Trophoblast cell (in vitro differentiated cells and primary cell): ENCODE measurements around the gene DGCR2.

Experiments used
- DNase-seq, 2 donors: peaks; one replicate each; pipeline ENCODE4 v3.0.0-alpha.2; 2016
- H2AFZ ChIP-seq: 2 replicates; pipeline ENCODE4 v1.6.1; 2013; ENCODE audit warnings: low read length, moderate library complexity, mild to moderate bottlenecking; ENCODE audit not compliant: insufficient read depth, poor library complexity
- H2AK5ac ChIP-seq: 2 replicates; pipeline ENCODE4 v1.6.1; 2013; ENCODE audit warnings: mild to moderate bottlenecking, low read length
- H2BK120ac ChIP-seq: 2 replicates; pipeline ENCODE4 v1.6.1; 2013; ENCODE audit warnings: low read length, mild to moderate bottlenecking, moderate library complexity; ENCODE audit not compliant: insufficient read depth, poor library complexity
- H2BK12ac ChIP-seq: 2 replicates; pipeline ENCODE4 v1.6.1; 2013; ENCODE audit warnings: mild to moderate bottlenecking, low read length, moderate library complexity
- H2BK5ac ChIP-seq: 2 replicates; pipeline ENCODE4 v1.6.1; 2013; ENCODE audit warnings: low read length, low read depth, moderate library complexity, mild to moderate bottlenecking; ENCODE audit not compliant: poor library complexity
- H3K14ac ChIP-seq: 2 replicates; pipeline ENCODE4 v1.6.1; 2013; ENCODE audit warnings: mild to moderate bottlenecking, low read length
- H3K18ac ChIP-seq: 2 replicates; pipeline ENCODE4 v1.6.1; 2013; ENCODE audit warnings: mild to moderate bottlenecking, low read length
- H3K23ac ChIP-seq: 2 replicates; pipeline ENCODE4 v1.6.1; 2013; ENCODE audit warnings: low read length
- H3K27ac ChIP-seq: 2 replicates; pipeline ENCODE4 v1.5.1; 2013; ENCODE audit warnings: low read depth, mild to moderate bottlenecking, inconsistent platforms, low read length, moderate library complexity
- H3K27me3 ChIP-seq: 2 replicates; pipeline ENCODE4 v1.6.1; 2013; ENCODE audit warnings: inconsistent platforms, mild to moderate bottlenecking, low read length, moderate library complexity; ENCODE audit not compliant: insufficient read depth
- H3K36me3 ChIP-seq, 2 experiments: 1 replicate in 1 of 2; 2 replicates in 1 of 2; pipeline ENCODE4 v1.6.1; 2013; ENCODE audit warnings: low read length in 2 of 2, mild to moderate bottlenecking in 2 of 2, moderate library complexity in 1 of 2; ENCODE audit not compliant: insufficient read depth in 2 of 2, control insufficient read depth in 1 of 2
- H3K4ac ChIP-seq: 2 replicates; pipeline ENCODE4 v1.6.1; 2013; ENCODE audit warnings: low read depth, mild to moderate bottlenecking, low read length, moderate library complexity
- H3K4me1 ChIP-seq, 2 experiments: 1 replicate in 1 of 2; 2 replicates in 1 of 2; pipeline ENCODE4 v1.6.1; 2013; ENCODE audit warnings: low read length in 2 of 2, mild to moderate bottlenecking in 2 of 2, moderate library complexity in 1 of 2; ENCODE audit not compliant: insufficient read depth in 2 of 2, control insufficient read depth in 1 of 2
- H3K4me2 ChIP-seq: 2 replicates; pipeline ENCODE4 v1.6.1; 2013; ENCODE audit warnings: inconsistent platforms, mild to moderate bottlenecking, low read length, moderate library complexity
- H3K4me3 ChIP-seq: 2 replicates; pipeline ENCODE4 v1.5.1; 2013; ENCODE audit warnings: mild to moderate bottlenecking, low read depth, low read length, inconsistent platforms
- H3K79me1 ChIP-seq: one replicate; pipeline ENCODE4 v1.6.1; 2013; ENCODE audit warnings: low read length
- H3K79me2 ChIP-seq: 2 replicates; pipeline ENCODE4 v1.6.1; 2013; ENCODE audit warnings: low read length, mild to moderate bottlenecking; ENCODE audit not compliant: control insufficient read depth, insufficient read depth, poor library complexity
- H3K9ac ChIP-seq: 2 replicates; pipeline ENCODE4 v1.6.1; 2013; ENCODE audit warnings: mild to moderate bottlenecking, low read length
- H3K9me3 ChIP-seq: 2 replicates; pipeline ENCODE4 v1.6.1; 2013; ENCODE audit warnings: low read depth, mild to moderate bottlenecking, control low read depth, inconsistent platforms, low read length; ENCODE audit not compliant: insufficient read depth
- H4K12ac ChIP-seq: 2 replicates; pipeline ENCODE4 v1.6.1; 2013; ENCODE audit warnings: low read depth, mild to moderate bottlenecking, low read length, moderate library complexity
- H4K8ac ChIP-seq: 2 replicates; pipeline ENCODE4 v1.6.1; 2013; ENCODE audit warnings: low read depth, mild to moderate bottlenecking, low read length, moderate library complexity
- H4K91ac ChIP-seq: one replicate; pipeline ENCODE4 v1.6.1; 2013; ENCODE audit warnings: low read depth, mild to moderate bottlenecking, low read length, moderate library complexity
- WGBS: extraction: QIAGEN DNeasy Blood & Tissue Kit; methylation state at CpG from one replicate; pipeline ENCODE4 v1.1.7; 2013; ENCODE audit warnings: missing lambda C conversion rate; ENCODE audit not compliant: insufficient read length, insufficient coverage; ENCODE audit errors: extremely low coverage; 5-methylcytosine and 5-hydroxymethylcytosine counted together

Gene DGCR2

DNA sequence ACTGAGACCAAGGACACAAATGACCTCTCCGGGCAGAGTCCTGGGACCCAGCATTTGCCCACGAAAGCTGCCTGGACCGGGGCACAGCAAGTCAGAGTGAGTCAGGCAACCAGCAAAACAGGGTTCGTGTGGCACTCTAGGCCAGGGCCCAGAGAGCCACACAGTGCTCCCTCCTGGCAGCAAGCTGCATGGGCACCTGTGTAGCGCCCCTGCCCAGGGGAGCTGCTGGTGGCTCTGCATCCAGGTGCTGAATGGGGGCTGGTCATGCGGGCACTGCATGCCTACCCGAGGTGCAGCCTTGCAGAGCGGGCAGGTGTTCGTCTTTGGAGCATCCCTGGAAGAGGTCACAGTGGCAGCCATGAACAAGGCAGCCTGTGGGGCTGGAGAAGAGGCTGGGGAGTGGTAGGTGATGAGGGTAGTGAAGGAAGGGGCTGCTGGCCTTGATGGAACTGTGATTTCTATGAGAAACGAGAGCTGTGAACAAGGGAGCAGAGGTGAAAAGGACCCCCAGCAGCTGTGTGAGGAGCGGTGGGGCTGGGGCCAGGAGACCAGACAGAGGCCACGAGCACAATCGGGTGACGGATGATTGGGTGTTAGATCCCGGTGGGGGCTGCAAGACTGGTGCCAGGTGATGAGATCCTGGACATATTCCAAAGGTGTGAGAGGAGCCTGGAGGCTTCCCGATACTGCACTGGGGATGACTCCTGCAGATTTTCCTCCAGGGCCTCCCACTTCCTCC is 63.3 kb downstream of the DGCR2 start:
- Histone ChIP-seq H3K18ac (no peak overlapping the region), H3K9ac (no peak overlapping the region), H3K79me2 (no peaks in the 10 kb centered on the region), H3K79me1 (no peaks in the 10 kb centered on the region), H2AK5ac (no peak overlapping the region), H3K4me3 (no peak overlapping the region), H3K9me3 (peaks cover 2% of the 10 kb centered on the region), H3K4ac (no peak overlapping the region), H2BK120ac (no peak overlapping the region), H3K14ac (no peak overlapping the region), H3K27me3 (no peaks in the 10 kb centered on the region), H3K23ac (no peak overlapping the region), H2AFZ (no peak overlapping the region), H3K36me3 (peaks cover 52 to 69% of the 10 kb centered on the region in 2 experiments), H3K4me2 (no peak overlapping the region), H4K12ac (no peak overlapping the region), H4K91ac (no peak overlapping the region), H3K27ac (no peak overlapping the region), H2BK12ac (no peak overlapping the region), H4K8ac (no peak overlapping the region), H2BK5ac (no peak overlapping the region), H3K4me1 (no peaks in the 10 kb centered on the region)
- no peak for DNase-seq
- no CpG with 5 or more reads among the region's 16 CpGs for WGBS

DNA sequence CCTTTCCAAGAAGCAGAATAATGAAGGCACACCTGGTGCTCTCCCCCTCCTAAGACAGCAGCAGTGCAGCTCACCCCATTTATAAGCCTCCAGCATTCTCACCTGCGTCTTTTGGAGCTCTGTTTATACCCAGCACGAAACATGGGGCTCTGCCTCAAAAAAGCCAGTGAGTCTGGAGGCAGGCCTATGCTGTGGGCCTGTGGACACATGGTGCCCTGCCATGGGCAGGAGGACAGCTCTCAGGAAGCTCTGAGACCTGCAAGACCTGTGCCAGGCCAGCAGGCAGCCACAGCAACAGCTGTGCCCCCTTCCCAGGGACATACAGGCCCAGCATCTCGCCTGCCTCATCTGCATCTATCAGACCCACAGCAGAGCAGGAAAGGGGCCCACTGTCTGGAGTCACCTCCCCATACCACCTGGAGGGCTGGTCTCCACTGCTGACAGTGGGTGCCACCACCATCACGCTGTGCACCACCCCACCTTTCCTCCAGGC is 64.2 kb downstream of the DGCR2 start:
- H4K8ac ChIP-seq = no peak overlapping the region
- no peak overlapping the region for H2AK5ac ChIP-seq
- H3K4ac ChIP-seq = no peak overlapping the region
- H3K4me3 ChIP-seq = no peak overlapping the region
- no peak overlapping the region for H2BK120ac ChIP-seq
- peaks cover 2% of the 10 kb centered on the region for H3K9me3 ChIP-seq
- no peak overlapping the region for H3K18ac ChIP-seq
- no peak overlapping the region for H4K12ac ChIP-seq
- no peak overlapping the region for H3K23ac ChIP-seq
- H3K27ac ChIP-seq = no peak overlapping the region
- H3K4me2 ChIP-seq = no peak overlapping the region
- H3K9ac ChIP-seq = no peak overlapping the region
- H2BK12ac ChIP-seq = no peak overlapping the region
- H3K36me3 ChIP-seq = peaks cover 49 to 68% of the 10 kb centered on the region in 2 experiments
- H3K27me3 ChIP-seq = no peaks in the 10 kb centered on the region
- H3K79me1 ChIP-seq = no peaks in the 10 kb centered on the region
- H4K91ac ChIP-seq = no peak overlapping the region
- no CpG with 5 or more reads among the region's 4 CpGs for WGBS
- H2AFZ ChIP-seq = no peak overlapping the region
- no peak overlapping the region for H3K14ac ChIP-seq
- no peak overlapping the region for H2BK5ac ChIP-seq
- H3K4me1 ChIP-seq = peaks cover 0 to 1% of the 10 kb centered on the region in 2 experiments
- no peak for DNase-seq
- no peaks in the 10 kb centered on the region for H3K79me2 ChIP-seq

DNA sequence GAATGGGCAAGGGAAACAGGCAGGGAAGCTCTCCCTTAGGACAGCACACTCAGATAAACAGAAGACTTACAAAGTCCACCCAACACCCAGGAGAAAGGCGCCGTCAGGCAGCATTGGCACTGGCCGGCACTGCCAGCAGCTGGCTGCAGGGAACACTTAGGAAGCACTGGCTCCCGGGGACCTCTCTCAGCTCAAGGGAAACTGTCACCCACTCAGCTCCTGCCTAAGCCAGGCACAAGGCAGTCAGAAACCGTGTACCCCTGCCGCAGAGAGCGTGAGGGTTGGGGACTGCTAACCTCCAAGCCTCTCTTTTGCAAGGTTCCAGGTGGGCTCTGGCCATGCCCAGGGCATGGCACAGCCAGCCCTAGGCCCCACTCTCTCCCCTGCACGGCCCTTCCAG is 64.7 kb downstream of the DGCR2 start:
- Histone ChIP-seq H3K79me1 (no peaks in the 10 kb centered on the region), H3K27ac (no peak overlapping the region), H4K12ac (no peak overlapping the region), H3K14ac (no peak overlapping the region), H2BK5ac (no peak overlapping the region), H4K8ac (no peak overlapping the region), H3K4me3 (no peak overlapping the region), H3K9ac (no peak overlapping the region), H3K23ac (no peak overlapping the region), H4K91ac (no peak overlapping the region), H2BK120ac (no peak overlapping the region), H3K4ac (no peak overlapping the region), H3K4me2 (no peak overlapping the region), H2BK12ac (no peak overlapping the region), H3K18ac (no peak overlapping the region), H3K27me3 (no peaks in the 10 kb centered on the region), H2AK5ac (no peak overlapping the region), H3K9me3 (peaks cover 2% of the 10 kb centered on the region), H3K36me3 (peaks cover 49 to 66% of the 10 kb centered on the region in 2 experiments), H3K4me1 (peaks cover 0 to 3% of the 10 kb centered on the region in 2 experiments), H3K79me2 (no peaks in the 10 kb centered on the region), H2AFZ (no peak overlapping the region)
- WGBS = no CpG with 5 or more reads among the region's 8 CpGs
- no peak for DNase-seq

DNA sequence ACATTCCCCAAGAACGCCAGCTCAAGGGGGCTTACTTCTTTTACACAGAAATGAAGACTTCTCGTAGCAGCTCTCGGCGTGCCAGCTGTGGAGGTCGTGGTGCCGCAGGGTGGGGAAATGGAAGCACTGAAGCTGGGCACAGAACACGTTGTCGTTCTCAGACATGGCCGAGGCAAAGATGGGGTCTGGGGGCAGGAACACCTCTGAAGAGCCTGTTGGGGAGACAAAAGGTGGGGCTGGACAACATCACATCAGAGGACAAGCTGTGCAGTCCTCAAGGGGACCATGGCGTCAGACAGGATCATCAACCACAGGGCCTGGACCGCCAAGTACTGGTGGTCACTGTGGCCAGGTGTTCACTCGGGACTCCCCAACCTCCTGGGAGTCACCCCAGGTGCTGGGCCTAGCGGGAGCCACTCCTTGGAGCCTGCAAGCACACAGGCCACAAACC is 65.2 kb downstream of the DGCR2 start:
- no peak overlapping the region for H3K9ac ChIP-seq
- no peak overlapping the region for H4K91ac ChIP-seq
- no peak overlapping the region for H2BK12ac ChIP-seq
- DNase-seq = no peak
- no peak overlapping the region for H4K12ac ChIP-seq
- no peak overlapping the region for H4K8ac ChIP-seq
- no peak overlapping the region for H3K23ac ChIP-seq
- H3K18ac ChIP-seq = no peak overlapping the region
- H2AK5ac ChIP-seq = no peak overlapping the region
- H3K14ac ChIP-seq = no peak overlapping the region
- peaks cover 51 to 66% of the 10 kb centered on the region in 2 experiments for H3K36me3 ChIP-seq
- H3K4me2 ChIP-seq = no peak overlapping the region
- no peak overlapping the region for H2AFZ ChIP-seq
- no peak overlapping the region for H3K4me3 ChIP-seq
- no peaks in the 10 kb centered on the region for H3K79me2 ChIP-seq
- no peaks in the 10 kb centered on the region for H3K27me3 ChIP-seq
- no CpG with 5 or more reads among the region's 13 CpGs for WGBS
- peaks cover 2% of the 10 kb centered on the region for H3K9me3 ChIP-seq
- H3K79me1 ChIP-seq = no peaks in the 10 kb centered on the region
- H3K4ac ChIP-seq = no peak overlapping the region
- no peak overlapping the region for H2BK120ac ChIP-seq
- no peak overlapping the region for H2BK5ac ChIP-seq
- no peak overlapping the region for H3K27ac ChIP-seq
- H3K4me1 ChIP-seq = peaks cover 0 to 3% of the 10 kb centered on the region in 2 experiments
